ENCODE data around the gene OVCA2.

OVCA2 gene

GRCh38 chr17:2065949-2066400 is 24.2 kb downstream of the OVCA2 start:
- H3K27ac ChIP-seq, result no peak overlapping the region

GRCh38 chr17:2067048-2067561 is 25.3 kb downstream of the OVCA2 start:
- no peak for TF ChIP-seq CTCF (conservative IDR thresholded peaks at IDR 0.05)
- no peak overlapping the region for H3K27ac ChIP-seq

More at GRCh38 chr17:2065949-2066400, 24.2 kb downstream of the OVCA2 start:
- TF ChIP-seq CTCF (conservative IDR thresholded peaks at IDR 0.05), result no peak

- H3K27ac ChIP-seq, result no peak overlapping the region
- TF ChIP-seq CTCF (conservative IDR thresholded peaks at IDR 0.05), result no peak
Measured at GRCh38 chr17:2067608-2068024, 25.8 kb downstream of the OVCA2 start.

- TF ChIP-seq CTCF (conservative IDR thresholded peaks at IDR 0.05), result no peak
- H3K27ac ChIP-seq, result no peak overlapping the region
Measured at GRCh38 chr17:2068031-2068518, 26.3 kb downstream of the OVCA2 start.

GRCh38 chr17:2068519-2069051 is 26.8 kb downstream of the OVCA2 start:
- H3K27ac ChIP-seq, result no peak overlapping the region
- TF ChIP-seq CTCF (conservative IDR thresholded peaks at IDR 0.05), result no peak

- TF ChIP-seq CTCF (conservative IDR thresholded peaks at IDR 0.05), result no peak
- H3K27ac ChIP-seq, result no peak overlapping the region
Measured at GRCh38 chr17:2070241-2071023, 28.6 kb downstream of the OVCA2 start.

- no peak for TF ChIP-seq CTCF (conservative IDR thresholded peaks at IDR 0.05)
- H3K27ac ChIP-seq, result no peak overlapping the region
Measured at GRCh38 chr17:2071024-2071385, 29.2 kb downstream of the OVCA2 start.

Measured in VCaP (cell line).